Spinal cord (tissue), 10 donors: ENCODE results near the gene ALX3. TPM values are rescaled to one million over a fixed set of nuclear protein-coding genes. Genes with fewer than 3 reads are reported as not detected.
A peak's percentile ranks its signal among the peaks of the same experiment; 100 is the strongest.

Experiments used
- DNase-seq, 6 donors: peaks; one replicate each; pipeline versions ENCODE4 v3.0.0 to v3.0.0-alpha.2; 2013 to 2015; ENCODE audit warnings: low spot score in 6 of 6, low read depth in 4 of 6
- H3K27ac ChIP-seq: one replicate; pipeline ENCODE4 v1.5.1; 2013; ENCODE audit warnings: low read depth, low read length, control low read depth
- H3K27me3 ChIP-seq: one replicate; pipeline ENCODE4 v1.6.1; 2013; ENCODE audit warnings: low read length; ENCODE audit not compliant: control insufficient read depth, insufficient read depth
- H3K36me3 ChIP-seq: one replicate; pipeline ENCODE4 v1.6.1; 2013; ENCODE audit warnings: low read length; ENCODE audit not compliant: control insufficient read depth, insufficient read depth
- H3K4me1 ChIP-seq: one replicate; pipeline ENCODE4 v1.6.1; 2013; ENCODE audit warnings: low read length; ENCODE audit not compliant: control insufficient read depth, insufficient read depth
- H3K4me3 ChIP-seq: one replicate; pipeline ENCODE4 v1.5.1; 2013; ENCODE audit warnings: low read depth, low read length, control low read depth
- H3K9me3 ChIP-seq: one replicate; pipeline ENCODE4 v1.6.1; 2013; ENCODE audit warnings: low read length; ENCODE audit not compliant: control insufficient read depth, insufficient read depth
- WGBS: methylation state at CpG from one replicate; pipeline ENCODE4 v1.1.5; 2013; ENCODE audit warnings: missing lambda C conversion rate; ENCODE audit not compliant: insufficient coverage; 5-methylcytosine and 5-hydroxymethylcytosine counted together
- polyA plus RNA-seq, 2 donors: library from polyadenylated mRNA; unstranded; fragments of 120-200 nt; gene quantifications; one replicate each; pipeline ENCODE4 v1.2.1, GENCODE V29; 2013; ENCODE audit not compliant: insufficient read length in 2 of 2
- total RNA-seq, 2 donors: library from RNA; depleted of rRNA in 1 of 2; stranded (reverse); fragments of 120-200 nt in 1 of 2; fragments of >200 nt in 1 of 2; gene quantifications; one replicate each; pipeline versions ENCODE4 v1.2.3 to v1.2.4, GENCODE V29; 2013 to 2014
- donor health status: healthy.

The ALX3 gene
- total and polyA plus RNA-seq, 4 donors = 1.8 TPM; not detected in 3

GRCh38 chr1:110012100-110012780 lies 58.2 kb downstream of the ALX3 start:
- H3K27me3 ChIP-seq = no peaks in the 10 kb centered on the region
- peaks cover 19% of the 10 kb centered on the region for H3K36me3 ChIP-seq
- peaks cover 5% of the 10 kb centered on the region for H3K4me1 ChIP-seq
- no peak overlapping the region for H3K27ac ChIP-seq
- no peak for DNase-seq
- no peaks in the 10 kb centered on the region for H3K9me3 ChIP-seq
- no peak overlapping the region for H3K4me3 ChIP-seq
- WGBS = 85% methylated on average over 2 of the region's 6 CpGs

- no CpG with 5 or more reads among the region's 2 CpGs for WGBS
- no peak overlapping the region for H3K27ac ChIP-seq
- peak in 2 of 6 donors; percentile 51 to 57 for DNase-seq
- H3K4me3 ChIP-seq = no peak overlapping the region
- no peaks in the 10 kb centered on the region for H3K9me3 ChIP-seq
- H3K27me3 ChIP-seq = no peaks in the 10 kb centered on the region
- peaks cover 18% of the 10 kb centered on the region for H3K36me3 ChIP-seq
- H3K4me1 ChIP-seq = peaks cover 9% of the 10 kb centered on the region
Observed at GRCh38 chr1:110011527-110012041, 58.9 kb downstream of the ALX3 start.

Other genes starting within 250 kb of the ALX3 start
- gene CSF1, start 159.8 kb downstream of the ALX3 start, total RNA-seq = 10 to 100 TPM; 13.1 to 22.9 TPM
- gene CSF1, start 159.8 kb downstream of the ALX3 start, polyA plus RNA-seq = 10 to 100 TPM; 15.8 to 18.8 TPM
- gene AHCYL1, start 85.9 kb downstream of the ALX3 start, total RNA-seq = 10 to 100 TPM; 64.4 to 84.9 TPM
- gene AHCYL1, start 85.9 kb downstream of the ALX3 start, polyA plus RNA-seq = 100 to 1,000 TPM; 112 to 136 TPM
- gene STRIP1, start 36.0 kb downstream of the ALX3 start, total RNA-seq = 10 to 100 TPM; 63.3 to 67.6 TPM
- 10 to 100 TPM; 74.3 to 85.8 TPM for gene STRIP1, start 36.0 kb downstream of the ALX3 start, polyA plus RNA-seq
- under 1 TPM in 1 of 2 donors, not detected in 1; 0.50 TPM for gene UBL4B, start 41.8 kb upstream of the ALX3 start, total RNA-seq
- not detected for gene UBL4B, start 41.8 kb upstream of the ALX3 start, polyA plus RNA-seq
- gene SLC6A17, start 79.8 kb upstream of the ALX3 start, total RNA-seq = 10 to 100 TPM in 1 of 2 donors, 1 to 10 TPM in 1; 2.6 to 10.4 TPM
- 10 to 100 TPM; 16.6 to 18.9 TPM for gene SLC6A17, start 79.8 kb upstream of the ALX3 start, polyA plus RNA-seq
- 10 to 100 TPM in 1 of 2 donors, 1 to 10 TPM in 1; 9.1 to 17.3 TPM for gene KCNC4, start 139.6 kb upstream of the ALX3 start, total RNA-seq
- 10 to 100 TPM; 55.6 to 58.6 TPM for gene KCNC4, start 139.6 kb upstream of the ALX3 start, polyA plus RNA-seq